GM21723 (cell line): ENCODE data around the gene MED9.

Experiments
- ATAC-seq: cut with Tn5 transposase; IDR thresholded peaks from one replicate; pipeline ENCODE4 v1.9.1; 2021; ENCODE audit warnings: mild to moderate bottlenecking, moderate library complexity; ENCODE audit not compliant: unreplicated experiment

The MED9 gene

GRCh38 chr17:17533901-17534441, 57.2 kb downstream of the MED9 start:
- ATAC-seq = no peak

GRCh38 chr17:17535957-17536356, 59.2 kb downstream of the MED9 start:
- no peak for ATAC-seq

- ATAC-seq = no peak
Observed at GRCh38 chr17:17536702-17537101, 59.9 kb downstream of the MED9 start.

- ATAC-seq = no peak
Observed at GRCh38 chr17:17537311-17538099, 60.7 kb downstream of the MED9 start.

GRCh38 chr17:17538417-17539391, 61.9 kb downstream of the MED9 start:
- no peak for ATAC-seq

- ATAC-seq = no peak
Observed at GRCh38 chr17:17539591-17539990, 62.8 kb downstream of the MED9 start.

- no peak for ATAC-seq
Observed at GRCh38 chr17:17540278-17540906, 63.6 kb downstream of the MED9 start.

GRCh38 chr17:17540935-17541639, 64.3 kb downstream of the MED9 start:
- ATAC-seq = no peak

- no peak for ATAC-seq
Observed at GRCh38 chr17:17541640-17542001, 64.8 kb downstream of the MED9 start.
